Activated CD8-positive, alpha-beta memory T cell treated with anti-CD3 and anti-CD28 coated beads for 1 hour (primary cell): ENCODE data around the gene RIBC2.
"Not testable (repeated sequence)": the region's sequence is repeated elsewhere in the genome, so short reads cannot be mapped to it uniquely, and the experiment has no call there.

Source experiments
- DNase-seq, 2 donors: peaks; one replicate each; pipeline ENCODE4 v3.0.0-alpha.2; 2020; ENCODE audit warnings: low read depth in 1 of 2; ENCODE audit errors: extremely low read depth in 1 of 2

Gene RIBC2

DNA sequence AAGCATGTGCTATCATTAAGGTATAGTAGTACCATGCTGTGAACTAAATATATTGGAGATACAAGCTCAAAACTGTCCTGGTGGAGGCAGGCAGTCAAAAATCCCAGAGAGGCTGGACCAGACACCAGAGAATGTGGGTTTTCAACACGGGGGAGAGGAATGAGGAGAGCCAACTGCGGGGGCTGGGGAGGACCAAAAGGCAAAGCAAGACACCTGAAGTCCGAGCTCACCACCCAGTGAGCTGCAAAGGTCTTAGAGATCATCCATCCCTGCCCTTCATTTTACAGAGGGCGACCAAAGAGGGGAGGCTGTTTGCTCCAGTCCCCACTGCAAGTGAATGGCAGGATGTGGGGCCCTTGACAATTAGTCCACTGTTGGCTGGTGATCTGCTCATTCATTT, 10.0 kb downstream of the RIBC2 start:
- no peak for DNase-seq

- DNase-seq: no peak
These were observed 10.8 kb downstream of the RIBC2 start for GRCh38 chr22:45424241-45424731.

GRCh38 chr22:45425101-45425500, 11.6 kb downstream of the RIBC2 start:
- no peak for DNase-seq

- no peak for DNase-seq
These were observed 12.2 kb downstream of the RIBC2 start for GRCh38 chr22:45425531-45426265.

- no peak for DNase-seq
These were observed 12.9 kb downstream of the RIBC2 start for GRCh38 chr22:45426387-45426786.

DNA sequence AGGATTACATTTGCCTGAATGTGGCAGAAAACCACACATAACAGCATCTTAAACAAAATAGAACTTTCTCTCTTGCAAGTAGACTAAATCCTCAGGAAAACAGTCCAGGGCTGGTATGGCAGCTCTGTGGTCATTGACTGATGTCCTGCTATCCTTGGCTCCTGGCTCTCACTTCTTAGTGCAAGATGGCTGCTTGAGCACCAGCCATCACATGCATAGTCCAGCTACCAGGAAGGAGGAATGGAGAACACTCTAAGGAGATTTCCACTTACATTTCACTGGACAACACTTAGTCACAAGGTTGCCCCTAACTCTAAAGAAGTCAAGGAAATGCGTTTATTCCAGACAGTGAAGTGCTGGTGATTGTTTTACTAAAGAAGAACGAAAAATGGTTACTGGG, 13.6 kb downstream of the RIBC2 start:
- DNase-seq: no peak

DNA sequence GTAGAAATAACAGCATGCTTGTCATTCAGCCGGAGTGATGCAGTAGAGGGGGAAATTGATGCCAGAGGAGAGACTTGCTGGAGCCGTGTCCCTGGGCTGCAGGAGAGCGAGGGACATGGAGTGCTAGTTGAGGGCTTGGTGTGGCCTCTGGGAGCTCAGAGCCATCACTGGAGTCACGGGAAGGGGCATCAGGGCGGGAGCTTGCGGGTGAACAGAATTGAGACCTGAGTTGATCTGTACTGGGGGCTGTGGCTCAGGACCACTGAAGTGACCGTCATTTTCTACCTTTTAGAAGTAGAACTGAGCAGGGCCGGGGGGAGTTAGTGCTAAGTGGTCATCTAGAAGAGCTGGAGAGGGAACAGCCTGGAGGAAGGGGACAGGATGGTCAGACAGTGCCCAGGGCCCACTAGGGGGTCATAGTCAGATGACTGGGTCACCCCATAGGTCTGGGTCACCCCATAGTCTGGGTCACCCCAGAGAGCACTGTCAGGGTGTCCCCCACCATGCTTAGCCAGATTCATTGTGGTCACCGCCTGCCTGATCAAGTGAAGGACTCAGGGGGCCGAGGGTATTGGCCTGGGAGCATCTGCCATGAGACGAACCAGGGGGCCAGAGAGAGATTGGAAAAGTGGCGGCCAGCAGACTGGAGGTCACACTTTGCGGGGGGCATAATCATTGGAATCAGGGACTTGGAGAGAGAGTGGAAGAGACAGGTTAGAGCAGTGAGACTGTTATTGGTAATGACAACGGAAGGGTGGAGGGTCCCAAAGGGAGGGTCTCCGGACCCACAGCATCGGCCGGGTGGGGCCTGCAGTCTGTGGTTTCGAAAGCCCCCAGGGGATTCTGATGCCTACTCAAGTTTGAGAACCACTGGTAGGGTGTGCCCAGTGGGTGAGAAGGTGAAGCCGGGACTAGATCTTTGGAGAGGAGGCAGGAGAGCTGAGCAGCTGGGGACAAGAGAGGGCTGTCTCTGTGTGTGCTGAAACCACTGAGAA, 15.2 kb downstream of the RIBC2 start:
- no peak for DNase-seq

GRCh38 chr22:45429424-45429823, 15.9 kb downstream of the RIBC2 start:
- no peak for DNase-seq

- no peak for DNase-seq
These were observed 16.7 kb downstream of the RIBC2 start for GRCh38 chr22:45429981-45430775.

DNA sequence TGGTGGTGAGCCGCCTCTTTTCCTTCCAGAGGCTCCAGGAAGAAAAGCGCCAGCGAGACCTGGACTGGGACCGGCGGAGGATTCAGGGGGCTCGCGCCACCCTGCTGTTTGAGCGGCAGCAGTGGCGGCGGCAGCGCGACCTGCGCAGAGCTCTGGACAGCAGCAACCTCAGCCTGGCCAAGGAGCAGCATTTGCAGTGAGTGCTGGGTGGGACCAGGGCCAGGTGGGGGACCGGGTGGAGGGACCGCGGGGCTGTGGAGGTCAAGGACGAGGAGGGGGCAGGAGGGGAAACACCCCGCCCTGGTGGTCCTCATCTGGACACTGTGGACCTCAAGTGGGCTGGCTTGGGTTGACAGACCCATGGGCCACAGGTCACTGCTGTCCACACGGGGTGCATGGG, 17.4 kb downstream of the RIBC2 start:
- DNase-seq: no peak

DNA sequence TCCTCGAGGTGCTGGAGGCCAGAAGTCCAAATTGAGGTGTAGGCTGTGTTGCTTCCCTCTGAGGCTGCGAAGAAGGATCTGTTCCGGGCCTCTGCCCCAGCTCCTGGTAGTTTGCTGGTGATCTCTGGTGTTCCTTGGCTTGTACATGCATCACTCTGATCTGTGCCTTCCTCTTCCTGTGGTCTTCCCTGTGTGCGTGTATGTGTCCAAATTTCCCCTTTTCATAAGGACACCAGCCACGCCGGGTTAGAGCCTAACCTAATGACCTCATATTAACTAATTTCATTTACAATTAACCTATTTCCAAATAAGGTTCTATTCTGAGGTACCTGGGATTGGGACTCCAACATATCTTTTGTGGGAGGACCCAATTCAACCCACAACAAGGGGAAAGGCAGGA, 21.5 kb downstream of the RIBC2 start:
- no peak for DNase-seq

DNA sequence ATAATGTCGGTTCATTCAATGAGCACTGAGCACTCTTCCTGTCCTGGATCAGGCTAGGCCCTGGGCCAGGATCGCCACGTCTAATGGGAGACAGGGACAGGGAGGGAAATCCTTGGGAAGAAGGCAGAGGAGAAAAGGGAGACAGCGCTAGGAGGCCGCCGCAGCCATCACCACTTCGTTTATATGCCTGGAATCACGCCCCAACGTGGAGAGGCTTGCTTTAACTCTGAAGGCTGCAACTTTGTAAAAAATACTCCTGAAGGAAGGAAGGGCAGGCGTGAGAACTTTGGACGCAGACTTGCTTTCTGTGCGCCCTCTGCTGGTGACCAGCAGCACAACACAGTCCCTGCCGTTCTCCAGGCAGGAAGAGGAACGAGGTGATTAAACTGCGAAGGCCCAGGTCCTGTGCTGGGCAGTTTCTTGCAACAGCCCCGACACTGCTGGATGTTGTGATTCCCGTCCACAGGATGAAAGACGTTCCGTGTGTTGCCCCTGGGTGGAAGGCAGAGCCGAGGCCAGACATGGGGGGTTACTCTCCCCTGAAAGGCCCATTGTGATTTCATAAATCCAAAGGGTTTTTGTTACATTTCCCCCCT, 22.1 kb downstream of the RIBC2 start:
- DNase-seq: peak; percentile 56 to 69

- not testable (repeated sequence) for DNase-seq
These were observed 23.5 kb downstream of the RIBC2 start for GRCh38 chr22:45436871-45437517.

GRCh38 chr22:45438336-45438735, 24.8 kb downstream of the RIBC2 start:
- no peak for DNase-seq

DNA sequence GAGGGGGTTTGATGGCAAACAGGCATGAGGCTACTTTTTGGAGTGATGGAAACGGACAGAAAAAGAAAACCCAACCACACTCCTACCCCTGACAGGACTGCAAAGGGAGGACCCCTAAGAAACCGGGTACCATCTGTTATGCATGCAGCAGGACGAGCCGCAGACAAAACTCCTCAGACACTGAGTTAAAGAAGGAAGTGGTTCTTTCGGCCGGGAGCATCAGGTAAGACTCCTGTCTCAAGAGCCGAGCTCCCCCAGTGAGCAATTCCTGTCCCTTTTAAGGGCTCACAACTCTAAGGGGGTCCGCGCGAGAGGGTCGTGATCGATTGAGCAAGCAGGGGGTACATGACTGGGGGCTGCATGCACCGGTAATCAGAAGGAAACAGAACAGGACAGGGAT, 27.2 kb downstream of the RIBC2 start:
- not testable (repeated sequence) for DNase-seq

DNA sequence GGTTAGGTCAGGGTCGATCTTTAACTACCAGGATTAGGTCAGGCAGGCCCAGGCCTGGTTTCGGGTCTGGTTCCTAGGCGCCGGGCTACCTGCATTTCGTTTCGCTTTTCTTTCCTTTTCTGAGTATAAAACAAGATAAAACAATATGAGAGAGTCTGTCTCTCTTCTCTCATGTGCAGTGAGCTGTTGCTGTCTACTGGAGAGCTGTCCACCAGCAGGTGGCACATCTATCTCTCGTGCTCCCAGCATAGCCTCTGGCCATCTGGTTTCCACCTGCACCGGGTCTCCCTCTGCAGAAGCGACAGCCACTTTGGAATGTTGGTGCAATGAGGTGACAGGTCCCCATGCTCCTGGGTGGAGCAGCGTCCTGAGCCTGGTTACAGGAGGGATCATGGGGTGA, 27.6 kb downstream of the RIBC2 start:
- DNase-seq: no peak

GRCh38 chr22:45442116-45442515, 28.6 kb downstream of the RIBC2 start:
- no peak for DNase-seq

- DNase-seq: no peak
These were observed 30.7 kb downstream of the RIBC2 start for GRCh38 chr22:45444168-45444567.

- no peak for DNase-seq
These were observed 31.7 kb downstream of the RIBC2 start for GRCh38 chr22:45445031-45445710.
